Bronchial epithelial cell (primary cell): ENCODE data around the gene TEF. TPM values are rescaled to one million over a fixed set of nuclear protein-coding genes. Genes with fewer than 3 reads are reported as not detected.

Experiments
- DNase-seq: peaks from one replicate; pipeline ENCODE4 v3.0.0-alpha.2; 2010; ENCODE audit warnings: low read depth
- FAIRE-seq: peaks from 2 replicates; lab custom pipeline; 2011; peaks lifted over from hg19 to GRCh38; lab: Jason Lieb, UNC
- H3K27me3 ChIP-seq: 2 replicates; pipeline ENCODE4 v1.5.1; 2011; ENCODE audit warnings: low read length; ENCODE audit not compliant: control insufficient read depth, insufficient read depth
- H3K36me3 ChIP-seq: 2 replicates; pipeline ENCODE4 v1.5.1; 2011; ENCODE audit warnings: low read length; ENCODE audit not compliant: control insufficient read depth, insufficient read depth
- H3K4me3 ChIP-seq: 2 replicates; pipeline ENCODE4 v1.5.1; 2011; ENCODE audit warnings: mild to moderate bottlenecking, low read depth, low read length, control low read depth
- total RNA-seq: library from RNA; depleted of rRNA; stranded (reverse); fragments of >200 nt; gene quantifications from 2 replicates; pipeline ENCODE4 v1.2.1, GENCODE V29; 2014
- TF ChIP-seq, protein P1 (sequence below): IDR thresholded peaks from 2 replicates; pipeline ENCODE4 v1.5.1; 2011; ENCODE audit warnings: mild to moderate bottlenecking, moderate library complexity, low read length, control low read depth, inconsistent platforms; ENCODE audit not compliant: insufficient read depth, severe bottlenecking

TEF gene
- total RNA-seq, 1 donor from 2014 or later = 7.6 TPM

- FAIRE-seq (no peak), DNase-seq (no peak)
- TF ChIP-seq, protein P1, sequence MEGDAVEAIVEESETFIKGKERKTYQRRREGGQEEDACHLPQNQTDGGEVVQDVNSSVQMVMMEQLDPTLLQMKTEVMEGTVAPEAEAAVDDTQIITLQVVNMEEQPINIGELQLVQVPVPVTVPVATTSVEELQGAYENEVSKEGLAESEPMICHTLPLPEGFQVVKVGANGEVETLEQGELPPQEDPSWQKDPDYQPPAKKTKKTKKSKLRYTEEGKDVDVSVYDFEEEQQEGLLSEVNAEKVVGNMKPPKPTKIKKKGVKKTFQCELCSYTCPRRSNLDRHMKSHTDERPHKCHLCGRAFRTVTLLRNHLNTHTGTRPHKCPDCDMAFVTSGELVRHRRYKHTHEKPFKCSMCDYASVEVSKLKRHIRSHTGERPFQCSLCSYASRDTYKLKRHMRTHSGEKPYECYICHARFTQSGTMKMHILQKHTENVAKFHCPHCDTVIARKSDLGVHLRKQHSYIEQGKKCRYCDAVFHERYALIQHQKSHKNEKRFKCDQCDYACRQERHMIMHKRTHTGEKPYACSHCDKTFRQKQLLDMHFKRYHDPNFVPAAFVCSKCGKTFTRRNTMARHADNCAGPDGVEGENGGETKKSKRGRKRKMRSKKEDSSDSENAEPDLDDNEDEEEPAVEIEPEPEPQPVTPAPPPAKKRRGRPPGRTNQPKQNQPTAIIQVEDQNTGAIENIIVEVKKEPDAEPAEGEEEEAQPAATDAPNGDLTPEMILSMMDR = no peak
- Histone ChIP-seq H3K27me3 (peaks cover 5% of the 10 kb centered on the region), H3K36me3 (no peaks in the 10 kb centered on the region), H3K4me3 (no peak overlapping the region)
Measured at GRCh38 chr22:41366323-41367029, 15.3 kb upstream of the TEF start.

DNA sequence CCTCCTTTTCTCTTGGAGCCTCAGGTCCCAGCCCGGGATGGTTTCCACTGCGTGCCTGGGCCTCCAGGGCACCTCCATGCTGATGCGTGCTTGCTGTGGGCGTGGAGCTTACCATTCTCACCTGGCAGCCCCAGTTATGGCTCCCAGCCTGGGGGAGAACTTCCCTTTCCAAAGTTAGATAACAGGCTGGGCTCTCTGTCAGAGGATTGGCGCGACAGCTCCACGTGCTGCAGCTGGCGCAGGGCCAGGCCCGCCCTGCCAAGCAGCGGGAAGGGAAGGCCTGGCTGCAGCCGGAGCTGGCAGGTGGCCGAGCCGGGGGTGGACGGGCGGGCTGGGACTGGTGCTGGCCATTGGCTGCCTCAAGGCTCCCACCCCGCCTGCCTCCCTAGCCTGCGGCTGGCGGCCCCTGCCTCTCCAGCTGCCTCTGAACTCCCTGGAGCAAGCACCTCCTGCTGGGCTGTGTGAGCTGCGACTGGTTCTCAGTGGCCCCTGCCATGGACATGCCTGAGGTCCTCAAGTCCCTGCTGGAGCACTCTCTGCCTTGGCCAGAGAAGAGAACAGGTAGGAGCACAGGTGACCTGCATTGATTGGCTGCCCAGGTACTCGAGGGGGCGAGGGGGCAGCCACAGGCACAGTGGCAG lies 14.6 kb upstream of the TEF start:
- FAIRE-seq (peak; percentile 58), DNase-seq (peak; percentile 89)
- TF ChIP-seq, protein P1 = peak; percentile 26
- Histone ChIP-seq H3K4me3 (peak overlapping the region; percentile 4), H3K27me3 (peaks cover 5% of the 10 kb centered on the region), H3K36me3 (no peaks in the 10 kb centered on the region)

- TF ChIP-seq, protein P1 = no peak
- peak; percentile 13 for DNase-seq
- Histone ChIP-seq H3K36me3 (no peaks in the 10 kb centered on the region), H3K27me3 (peaks cover 5% of the 10 kb centered on the region), H3K4me3 (peak overlapping the region; percentile 4)
- FAIRE-seq = no peak
Measured at GRCh38 chr22:41367680-41368542, 13.8 kb upstream of the TEF start.

DNA sequence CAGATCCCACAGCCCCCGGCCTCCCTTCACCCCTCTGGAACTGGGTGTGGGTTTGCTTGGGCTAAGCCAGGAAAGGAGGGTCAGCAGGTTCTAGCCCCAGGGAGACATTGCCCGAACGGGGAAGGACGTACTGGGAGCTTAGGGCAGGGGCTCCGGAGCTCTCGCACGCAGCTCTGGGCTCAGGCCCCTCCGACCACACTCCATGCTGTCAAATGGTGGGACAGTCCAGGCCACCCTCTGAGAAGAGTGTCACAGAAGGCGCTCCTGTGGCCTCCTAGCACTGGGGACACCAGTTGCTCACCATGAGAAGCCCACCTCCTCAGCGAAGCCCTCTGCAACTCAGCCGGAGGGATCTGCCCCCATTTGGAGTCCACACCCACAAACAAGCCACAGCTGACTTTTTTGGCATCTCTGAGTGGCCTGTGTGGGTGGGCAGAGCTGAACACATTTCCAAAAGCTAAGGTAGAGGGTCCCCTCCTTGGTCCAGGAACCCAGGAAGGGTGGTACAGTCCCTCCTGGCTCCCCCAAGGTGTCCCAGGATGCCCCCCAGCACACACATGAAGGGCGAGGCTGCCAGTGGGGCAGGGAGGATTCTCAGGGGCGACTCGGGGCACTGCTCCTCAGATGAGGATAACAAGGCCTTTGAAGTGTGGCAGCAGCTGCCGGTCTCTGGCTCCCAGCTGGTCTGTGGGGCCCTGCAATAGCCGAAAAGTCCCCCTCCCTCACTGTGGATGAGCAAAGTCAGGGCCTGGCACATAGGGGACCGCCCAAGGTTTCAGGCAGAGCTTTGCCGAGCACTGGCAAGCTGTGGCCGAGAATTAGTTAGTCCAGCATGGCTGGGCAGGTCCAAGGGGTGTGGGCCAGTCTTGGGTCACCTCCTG lies 13.0 kb upstream of the TEF start:
- Histone ChIP-seq H3K4me3 (no peak overlapping the region), H3K36me3 (no peaks in the 10 kb centered on the region), H3K27me3 (peaks cover 5% of the 10 kb centered on the region)
- TF ChIP-seq, protein P1 = no peak
- FAIRE-seq (no peak), DNase-seq (no peak)

DNA sequence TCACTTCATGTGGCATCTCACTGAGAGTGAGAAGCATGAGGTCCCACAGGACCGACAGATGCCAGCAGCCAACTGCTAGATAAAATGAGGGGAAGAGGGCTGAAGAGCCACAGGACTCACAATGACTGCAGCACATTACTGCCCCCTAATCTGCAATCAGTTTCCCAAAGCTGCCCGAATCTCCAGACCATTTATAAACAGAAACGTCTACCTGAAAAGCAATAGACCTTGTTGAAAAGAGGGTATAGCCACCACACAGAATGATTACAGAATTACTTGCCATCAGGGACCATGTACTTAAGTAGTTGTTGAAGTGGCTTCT lies 12.4 kb upstream of the TEF start:
- no peak for DNase-seq
- TF ChIP-seq, protein P1 = no peak
- no peak for FAIRE-seq
- Histone ChIP-seq H3K36me3 (no peaks in the 10 kb centered on the region), H3K27me3 (peaks cover 5% of the 10 kb centered on the region), H3K4me3 (no peak overlapping the region)
